Activated CD8-positive, alpha-beta memory T cell treated with anti-CD3 and anti-CD28 coated beads, Interleukin-2, amount 50 U/mL, for 1 hour (primary cell): ENCODE measurements around the gene PGLYRP3.

ENCODE experiments used
- DNase-seq: peaks from one replicate; pipeline ENCODE4 v3.0.0-alpha.2; 2020; ENCODE audit errors: extremely low read depth

Gene PGLYRP3, protein sequence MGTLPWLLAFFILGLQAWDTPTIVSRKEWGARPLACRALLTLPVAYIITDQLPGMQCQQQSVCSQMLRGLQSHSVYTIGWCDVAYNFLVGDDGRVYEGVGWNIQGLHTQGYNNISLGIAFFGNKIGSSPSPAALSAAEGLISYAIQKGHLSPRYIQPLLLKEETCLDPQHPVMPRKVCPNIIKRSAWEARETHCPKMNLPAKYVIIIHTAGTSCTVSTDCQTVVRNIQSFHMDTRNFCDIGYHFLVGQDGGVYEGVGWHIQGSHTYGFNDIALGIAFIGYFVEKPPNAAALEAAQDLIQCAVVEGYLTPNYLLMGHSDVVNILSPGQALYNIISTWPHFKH

DNA sequence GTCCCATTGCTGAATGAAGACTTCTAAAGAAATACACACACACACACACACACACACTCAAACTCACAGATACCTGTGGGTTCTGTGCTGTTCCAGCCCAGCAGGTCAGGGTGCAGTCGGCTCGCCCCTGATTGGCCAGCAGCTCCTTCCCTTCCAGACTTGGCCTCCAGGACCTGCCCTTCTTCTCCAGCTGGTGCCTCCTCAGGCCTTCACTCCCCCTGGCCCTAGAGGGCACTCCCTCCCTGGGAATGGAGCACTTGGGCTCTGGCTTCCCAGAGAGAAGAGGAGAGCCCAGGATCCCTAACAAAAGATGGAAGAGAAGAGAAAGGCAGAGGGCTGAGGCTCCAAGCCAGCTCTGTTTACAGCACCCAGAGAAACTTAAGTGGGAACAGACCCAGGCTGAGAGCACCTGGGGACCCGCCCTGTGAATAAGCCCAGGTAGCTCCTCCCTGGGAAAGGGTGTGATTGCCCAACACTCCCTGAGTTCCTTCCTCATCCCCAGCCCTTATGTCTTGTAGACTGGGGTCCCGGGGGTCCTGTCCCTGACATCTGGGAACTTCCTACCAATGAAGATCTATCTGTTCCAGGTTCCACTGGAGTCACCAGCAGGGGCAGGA lies at the start of gene PGLYRP3:
Gene PGLYRP3, minus strand, starts transcription at position 383 of the 617 bp plus-strand sequence. CDS start 2,287 bp downstream, outside the sequence.
- no peak for DNase-seq

DNA sequence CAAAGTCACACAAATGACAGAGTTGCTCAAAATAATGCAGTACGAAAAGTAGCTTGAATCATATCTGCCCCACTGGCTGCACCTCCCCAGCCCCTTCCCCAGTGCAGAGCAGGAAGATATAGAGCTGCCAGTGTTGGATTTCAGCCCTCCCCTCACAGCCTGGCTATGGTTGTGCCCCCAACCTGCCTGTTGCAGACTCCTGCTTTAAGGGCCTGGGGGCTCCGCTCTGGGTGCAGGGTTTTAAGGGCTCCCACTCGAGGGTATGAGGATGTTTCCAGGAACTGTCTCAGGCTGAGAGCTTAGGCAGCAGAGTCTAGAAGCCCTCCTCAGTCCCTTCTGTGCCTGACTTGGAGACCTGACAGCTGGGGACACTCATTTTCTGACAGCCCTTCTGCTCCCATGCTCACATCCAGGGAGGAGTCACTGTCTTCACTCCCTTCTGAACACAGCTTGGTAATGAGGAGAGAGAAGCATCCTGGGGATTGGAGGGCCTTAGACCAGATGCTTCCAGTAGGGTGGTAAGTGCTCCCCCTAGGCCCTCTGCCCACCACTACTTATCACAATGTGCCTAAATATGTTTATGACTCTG lies 49.5 kb upstream of the PGLYRP3 start:
- no peak for DNase-seq

DNA sequence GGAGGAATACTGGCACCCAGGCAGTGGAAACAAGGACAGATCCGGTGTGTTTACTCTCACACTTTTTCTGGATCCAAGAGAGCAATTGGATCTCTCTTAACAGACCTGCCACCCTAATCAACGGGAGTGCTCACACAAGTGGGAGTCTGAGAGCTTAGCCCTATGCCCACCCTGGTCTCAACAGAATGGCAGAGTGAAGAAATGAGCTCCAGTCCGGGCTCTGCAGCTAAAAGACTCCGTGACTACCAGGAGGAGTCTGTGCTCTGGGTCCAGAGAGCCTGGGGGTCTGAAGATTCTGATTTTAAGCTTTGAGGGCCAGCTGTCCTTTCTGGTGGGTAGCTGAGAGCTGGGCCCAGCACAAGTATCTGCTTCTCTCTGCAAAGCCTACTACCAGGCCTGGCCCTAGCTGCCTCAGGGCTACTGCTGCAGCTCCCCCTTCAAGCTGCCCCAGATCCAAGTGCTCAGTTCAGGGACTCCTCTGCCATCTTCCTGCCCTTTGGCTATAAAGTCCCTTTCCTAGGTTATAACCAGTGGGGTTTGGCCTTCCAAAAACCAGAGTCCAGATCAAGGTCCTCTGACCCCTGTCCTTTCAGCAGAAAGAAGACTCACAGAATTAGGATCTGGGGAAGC lies 48.8 kb upstream of the PGLYRP3 start:
- DNase-seq = no peak

DNA sequence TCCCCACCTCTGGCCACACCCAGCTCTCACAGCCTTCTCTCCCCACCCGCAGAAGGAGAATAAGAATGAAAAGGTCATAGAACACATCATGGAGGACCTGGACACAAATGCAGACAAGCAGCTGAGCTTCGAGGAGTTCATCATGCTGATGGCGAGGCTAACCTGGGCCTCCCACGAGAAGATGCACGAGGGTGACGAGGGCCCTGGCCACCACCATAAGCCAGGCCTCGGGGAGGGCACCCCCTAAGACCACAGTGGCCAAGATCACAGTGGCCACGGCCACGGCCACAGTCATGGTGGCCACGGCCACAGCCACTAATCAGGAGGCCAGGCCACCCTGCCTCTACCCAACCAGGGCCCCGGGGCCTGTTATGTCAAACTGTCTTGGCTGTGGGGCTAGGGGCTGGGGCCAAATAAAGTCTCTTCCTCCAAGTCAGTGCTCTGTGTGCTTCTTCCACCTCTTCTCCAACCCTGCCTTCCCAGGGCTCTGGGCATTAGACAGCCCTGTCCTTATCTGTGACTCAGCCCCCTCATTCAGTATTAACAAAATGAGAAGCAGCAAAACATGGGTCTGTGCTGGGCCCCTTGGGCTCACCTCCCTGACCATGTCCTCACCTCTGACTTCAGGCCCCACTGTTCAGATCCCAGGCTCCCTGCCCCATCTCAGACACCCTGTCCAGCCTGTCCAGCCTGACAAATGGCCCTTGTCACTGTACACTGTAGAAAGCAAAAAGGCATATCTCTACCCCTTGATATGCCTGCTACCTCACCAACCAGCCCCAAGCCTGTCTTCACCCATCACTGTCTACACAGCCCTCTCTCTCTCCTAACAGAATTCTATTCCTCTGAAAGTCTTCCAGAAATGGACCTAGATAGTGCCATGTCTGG lies 48.1 kb upstream of the PGLYRP3 start:
- DNase-seq = no peak

DNA sequence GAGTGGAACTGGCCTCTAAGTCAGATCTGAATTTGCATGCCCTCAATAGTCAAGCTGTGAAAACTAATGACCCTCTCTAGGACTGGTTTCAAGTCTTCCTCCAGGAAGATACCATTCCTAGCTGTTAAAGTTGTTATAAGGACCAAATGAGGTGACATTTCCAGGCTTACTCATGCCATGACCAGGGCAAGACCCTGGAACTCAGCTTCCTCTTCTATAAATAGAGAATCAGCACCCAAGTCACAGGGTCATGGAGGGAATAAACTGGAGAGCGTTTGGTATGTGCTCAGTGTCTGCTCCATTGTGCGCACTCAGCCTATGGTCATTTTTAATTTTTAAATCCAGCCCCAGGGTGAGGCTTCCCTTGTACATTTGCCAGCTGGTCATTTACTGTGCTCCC lies 47.4 kb upstream of the PGLYRP3 start:
- DNase-seq = no peak

DNA sequence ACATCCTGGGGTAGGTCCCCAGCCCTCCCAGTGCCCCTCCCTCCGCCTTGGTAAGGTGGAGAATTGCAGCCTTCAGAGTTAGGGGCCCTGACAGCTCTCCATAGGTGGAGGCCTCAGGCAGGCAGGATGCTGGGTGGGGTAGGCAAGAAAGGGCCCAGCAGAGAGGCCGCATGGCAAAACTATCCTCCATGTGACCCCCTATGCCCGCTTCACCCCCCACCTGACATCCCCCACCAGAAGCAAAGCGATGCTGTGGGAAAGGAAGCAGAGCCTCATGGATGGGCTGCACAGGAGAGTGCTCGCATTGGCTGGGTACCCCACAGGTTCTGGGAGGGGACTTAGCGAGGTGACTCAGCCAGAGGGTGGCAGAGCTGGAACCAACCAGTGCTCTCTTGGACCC lies 46.5 kb upstream of the PGLYRP3 start:
- no peak for DNase-seq

DNA sequence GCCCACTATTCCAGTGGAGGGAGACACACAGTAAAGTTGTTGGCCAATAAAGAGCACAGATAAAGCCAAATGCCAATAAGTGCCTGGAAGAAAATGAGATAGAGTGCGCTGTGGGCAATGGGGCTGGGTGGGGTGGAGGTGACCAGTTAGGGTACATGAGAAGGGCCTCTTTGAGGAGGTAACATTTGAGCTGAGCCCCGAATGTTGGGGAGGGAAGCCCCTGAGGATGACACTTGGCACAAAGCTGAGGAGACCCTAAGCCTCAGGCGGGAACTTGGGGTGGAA lies 45.9 kb upstream of the PGLYRP3 start:
- DNase-seq = no peak

DNA sequence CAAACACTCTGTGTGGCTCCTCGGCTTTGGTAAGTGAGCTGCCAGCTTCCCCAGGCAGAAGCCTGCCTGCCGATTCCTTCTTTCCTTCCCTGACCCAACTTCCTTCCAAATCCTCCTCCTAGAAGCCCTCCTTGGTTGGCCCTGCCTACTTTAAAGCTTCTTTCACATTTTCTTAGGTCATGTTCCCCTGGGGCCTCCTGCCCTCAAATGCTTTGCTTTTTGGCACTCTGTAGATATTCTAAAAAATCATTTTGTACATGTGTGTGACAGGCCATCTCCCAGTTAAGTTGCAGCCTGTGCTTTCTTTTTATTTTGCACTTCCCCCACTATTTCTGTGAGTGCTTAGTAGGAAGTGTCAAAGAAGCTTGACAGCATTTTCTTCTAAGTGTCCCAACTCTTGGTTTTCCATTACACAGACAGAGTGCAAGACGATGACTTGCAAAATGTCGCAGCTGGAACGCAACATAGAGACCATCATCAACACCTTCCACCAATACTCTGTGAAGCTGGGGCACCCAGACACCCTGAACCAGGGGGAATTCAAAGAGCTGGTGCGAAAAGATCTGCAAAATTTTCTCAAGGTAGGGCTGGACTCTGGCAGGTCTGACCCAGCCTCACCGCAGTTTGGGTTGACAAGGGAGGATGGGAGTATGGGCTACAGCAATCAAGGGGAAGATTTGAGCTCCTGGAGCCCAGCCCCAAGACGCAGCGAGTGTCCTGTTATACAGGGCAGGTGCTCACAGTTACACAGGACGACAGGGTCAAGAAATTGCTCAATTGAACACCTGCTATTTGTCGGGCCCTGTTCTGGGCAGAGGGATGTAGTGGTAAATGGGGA lies 45.3 kb upstream of the PGLYRP3 start, which contains the start of gene S100A9:
Gene S100A9, plus strand, starts transcription at position 2 of the 838 bp plus-strand sequence. Its CDS starts 430 bp downstream, at position 432.
- DNase-seq = no peak

DNA sequence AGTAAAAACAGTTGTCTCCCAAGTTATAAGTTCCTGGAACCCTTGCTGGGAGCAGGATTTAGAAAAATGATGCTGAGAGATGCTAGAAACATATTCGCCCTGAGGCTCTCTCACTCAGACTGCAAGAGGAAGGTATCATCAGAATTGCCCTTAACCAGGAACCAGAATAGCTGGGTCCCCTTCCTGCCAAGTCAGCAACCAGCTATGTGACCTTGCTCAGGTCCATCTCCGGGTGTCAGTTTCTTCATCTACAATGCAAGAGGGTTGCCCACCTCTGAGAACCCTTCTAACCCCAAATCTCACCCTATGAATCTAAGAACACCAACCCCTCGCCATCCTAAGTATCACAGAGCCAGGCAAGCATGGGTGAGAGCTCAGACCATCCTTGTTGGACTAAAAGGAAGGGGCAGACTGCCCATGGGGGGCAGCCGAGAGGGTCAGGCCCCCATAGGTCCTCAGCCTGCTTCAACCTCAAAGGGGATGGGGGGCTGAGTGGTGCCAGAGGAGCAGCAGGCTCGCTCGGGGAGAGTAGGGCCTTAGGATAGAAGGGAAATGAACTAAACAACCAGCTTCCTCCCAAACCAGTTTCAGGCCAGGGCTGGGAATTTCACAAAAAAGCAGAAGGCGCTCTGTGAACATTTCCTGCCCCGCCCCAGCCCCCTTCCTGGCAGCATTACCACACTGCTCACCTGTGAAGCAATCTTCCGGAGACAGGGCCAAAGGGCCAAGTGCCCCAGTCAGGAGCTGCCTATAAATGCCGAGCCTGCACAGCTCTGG lies 44.5 kb upstream of the PGLYRP3 start:
- DNase-seq = no peak

DNA sequence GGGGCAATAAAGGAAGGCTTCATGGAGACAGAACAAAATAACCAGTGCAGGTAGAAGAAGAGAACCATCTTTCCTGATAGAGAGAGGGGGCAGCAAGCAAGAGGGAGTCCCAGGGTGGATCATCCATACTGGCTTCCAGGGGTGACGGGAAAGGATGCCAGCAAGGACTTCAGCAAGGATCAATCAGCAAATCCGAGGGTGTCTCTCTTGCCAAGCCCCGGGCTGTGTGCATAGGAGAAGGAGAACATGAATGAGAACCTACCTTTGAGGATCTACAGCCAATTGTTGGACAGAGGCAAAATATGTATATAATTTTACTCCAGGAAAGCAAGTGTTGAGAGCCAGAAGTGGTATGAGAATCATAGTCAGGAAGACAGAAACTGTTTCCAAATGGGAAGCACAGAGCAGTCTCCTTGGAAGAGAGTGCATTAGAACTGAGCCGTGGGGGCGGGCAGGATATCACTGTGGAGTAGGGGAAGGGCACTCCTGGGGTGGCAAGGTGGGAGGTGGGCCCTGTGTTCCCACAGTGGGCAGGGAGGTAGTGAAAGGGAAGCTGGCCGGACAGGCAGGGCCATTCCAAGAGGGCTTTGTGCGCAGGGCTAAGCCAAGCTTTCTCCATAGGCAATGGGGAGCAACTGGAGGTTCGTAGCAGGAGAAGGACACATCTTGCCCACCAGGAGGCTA lies 43.8 kb upstream of the PGLYRP3 start:
- DNase-seq = no peak

DNA sequence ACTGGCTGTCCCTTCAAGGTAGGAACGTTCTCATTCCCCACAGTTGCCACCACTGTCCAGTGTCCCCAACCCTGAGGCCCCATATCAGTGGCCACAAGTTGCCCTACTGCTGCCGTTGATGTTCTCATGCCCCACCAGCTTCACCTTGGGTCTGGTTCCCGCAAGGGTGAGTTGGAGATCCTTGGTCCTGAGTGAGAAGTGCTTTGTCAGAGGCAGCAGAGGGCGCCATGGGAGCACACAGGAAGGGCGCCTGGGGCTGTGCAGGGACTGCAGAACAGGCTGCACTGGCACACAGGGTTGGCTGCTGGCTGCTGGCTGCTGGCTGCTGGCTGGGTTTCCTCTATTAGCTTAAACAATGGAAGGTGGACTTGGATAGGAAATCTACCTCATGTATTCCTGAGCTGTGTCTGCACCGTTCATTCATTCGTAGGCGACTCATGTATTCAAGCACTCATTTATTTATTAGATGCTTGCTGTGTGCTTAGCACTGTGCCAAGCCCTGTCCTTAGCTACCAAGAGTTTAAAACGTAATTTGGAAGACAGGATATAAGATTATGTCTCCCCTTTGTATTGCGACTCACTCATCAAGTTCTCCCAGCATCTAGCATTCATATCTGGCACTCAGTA lies 42.8 kb upstream of the PGLYRP3 start:
- DNase-seq = no peak

DNA sequence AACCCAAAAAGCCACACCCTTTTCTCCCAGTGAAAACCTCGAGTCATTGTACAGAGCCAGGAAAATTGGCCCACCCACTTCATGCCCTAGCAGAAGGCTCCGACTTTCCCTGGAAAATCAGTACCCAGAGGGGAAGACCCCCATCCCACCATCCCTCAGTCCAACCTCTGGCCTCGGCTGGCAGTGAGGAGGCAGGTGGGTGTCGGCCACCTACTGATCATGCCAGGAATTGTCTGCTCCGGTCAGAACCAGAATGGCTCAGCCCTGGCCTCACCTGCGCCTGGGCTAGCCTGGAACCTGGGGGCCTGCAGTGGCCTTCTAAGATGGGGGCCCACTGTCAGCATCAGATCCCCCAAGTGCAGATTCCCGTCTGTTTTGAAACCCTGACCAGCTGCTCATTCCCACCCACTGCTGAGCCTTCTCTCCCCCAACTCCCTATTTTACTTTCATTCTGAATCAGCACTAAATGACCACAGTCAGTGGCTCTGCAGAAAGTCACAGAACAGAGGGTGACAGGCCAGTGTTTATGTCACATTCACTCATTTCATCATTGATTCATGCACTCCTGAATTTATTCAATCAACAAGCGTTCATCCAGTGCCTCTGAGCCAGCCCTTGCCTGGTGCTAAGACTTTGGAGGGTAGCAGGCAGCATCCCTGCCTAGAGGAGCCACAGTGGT lies 41.9 kb upstream of the PGLYRP3 start:
- no peak for DNase-seq

DNA sequence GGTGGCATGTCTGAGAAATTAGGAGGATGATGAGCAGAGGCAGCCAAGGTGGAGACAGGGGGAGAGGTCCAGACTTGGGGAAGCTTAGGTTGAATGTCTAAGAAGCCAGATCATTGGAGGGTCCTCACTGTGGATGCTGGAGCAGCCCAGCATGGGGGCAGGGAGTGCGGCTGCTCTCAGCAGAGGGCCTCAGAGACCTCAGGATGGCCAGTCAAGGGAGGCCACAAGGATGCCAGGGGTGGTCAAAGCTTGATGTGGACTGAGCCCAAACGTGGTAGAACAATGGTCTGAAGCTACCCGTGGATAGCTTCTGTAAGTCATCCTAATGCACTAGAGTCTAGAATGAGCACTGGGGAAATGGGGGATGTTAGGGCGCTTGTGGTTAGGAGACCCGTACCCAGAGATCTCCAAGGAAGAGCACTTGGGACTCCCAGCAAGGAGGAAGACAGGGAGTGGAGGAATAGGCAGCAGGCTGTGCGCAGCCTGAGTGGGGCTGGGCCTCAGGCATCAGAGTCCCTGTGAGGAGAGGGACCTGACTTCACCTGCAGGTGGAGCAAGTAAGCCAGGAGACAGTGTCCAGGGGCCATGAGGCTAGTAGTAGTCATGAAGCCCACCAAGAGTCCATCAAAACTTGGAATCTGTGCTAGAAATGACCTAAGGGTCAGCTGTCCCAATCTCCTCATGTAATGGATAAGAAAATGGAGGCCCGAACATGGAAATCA lies 40.6 kb upstream of the PGLYRP3 start:
- no peak for DNase-seq

DNA sequence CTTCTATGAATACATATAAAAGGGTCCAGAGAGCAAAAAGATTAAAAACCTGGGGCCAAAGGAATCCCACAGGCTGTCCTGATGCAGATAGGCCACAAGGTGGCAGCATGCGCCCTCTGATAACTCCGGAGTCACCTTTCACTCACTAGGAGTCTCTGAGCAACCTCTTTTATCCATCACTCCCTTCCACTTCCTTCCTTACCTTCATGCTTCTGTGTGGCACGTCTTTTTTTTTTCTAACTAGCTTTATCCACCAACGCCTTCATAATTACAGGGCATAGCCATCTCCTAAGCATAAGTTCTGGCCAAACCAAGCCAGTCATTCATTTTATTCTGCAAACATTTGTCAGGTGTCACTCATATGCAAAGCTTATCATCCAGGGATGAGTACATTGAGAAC lies 39.8 kb upstream of the PGLYRP3 start:
- peak; percentile 21 for DNase-seq

DNA sequence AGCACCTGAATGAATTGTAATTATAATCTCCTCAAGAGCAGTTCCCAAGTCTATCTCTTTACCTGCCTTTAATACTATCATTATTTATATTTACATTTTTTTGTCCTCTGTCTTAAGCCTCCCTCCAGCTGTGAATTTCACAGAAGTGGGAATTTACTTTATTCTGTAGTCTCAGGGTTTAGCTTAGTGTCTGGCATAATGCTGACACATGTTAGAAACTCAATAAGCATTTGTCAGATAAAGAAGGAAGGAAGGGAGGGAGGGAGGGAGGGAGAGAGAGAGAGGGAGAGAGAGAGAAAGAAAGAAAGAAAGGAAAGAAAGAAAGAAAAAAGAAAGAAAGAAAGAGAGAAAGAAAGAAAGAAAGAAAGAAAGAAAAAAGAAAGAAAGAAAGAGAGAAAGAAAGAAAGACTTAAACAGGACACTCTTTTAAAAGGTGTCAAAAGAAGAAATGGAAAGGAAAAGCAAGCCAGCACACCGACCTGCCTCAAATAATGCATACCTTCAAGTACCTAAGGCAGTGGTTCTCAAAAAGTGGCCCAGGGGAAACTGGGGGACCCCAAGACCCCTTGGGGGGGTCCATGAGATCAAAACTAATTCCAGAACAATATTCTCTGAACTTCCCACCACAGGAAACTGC lies 37.7 kb upstream of the PGLYRP3 start:
- DNase-seq = no peak

DNA sequence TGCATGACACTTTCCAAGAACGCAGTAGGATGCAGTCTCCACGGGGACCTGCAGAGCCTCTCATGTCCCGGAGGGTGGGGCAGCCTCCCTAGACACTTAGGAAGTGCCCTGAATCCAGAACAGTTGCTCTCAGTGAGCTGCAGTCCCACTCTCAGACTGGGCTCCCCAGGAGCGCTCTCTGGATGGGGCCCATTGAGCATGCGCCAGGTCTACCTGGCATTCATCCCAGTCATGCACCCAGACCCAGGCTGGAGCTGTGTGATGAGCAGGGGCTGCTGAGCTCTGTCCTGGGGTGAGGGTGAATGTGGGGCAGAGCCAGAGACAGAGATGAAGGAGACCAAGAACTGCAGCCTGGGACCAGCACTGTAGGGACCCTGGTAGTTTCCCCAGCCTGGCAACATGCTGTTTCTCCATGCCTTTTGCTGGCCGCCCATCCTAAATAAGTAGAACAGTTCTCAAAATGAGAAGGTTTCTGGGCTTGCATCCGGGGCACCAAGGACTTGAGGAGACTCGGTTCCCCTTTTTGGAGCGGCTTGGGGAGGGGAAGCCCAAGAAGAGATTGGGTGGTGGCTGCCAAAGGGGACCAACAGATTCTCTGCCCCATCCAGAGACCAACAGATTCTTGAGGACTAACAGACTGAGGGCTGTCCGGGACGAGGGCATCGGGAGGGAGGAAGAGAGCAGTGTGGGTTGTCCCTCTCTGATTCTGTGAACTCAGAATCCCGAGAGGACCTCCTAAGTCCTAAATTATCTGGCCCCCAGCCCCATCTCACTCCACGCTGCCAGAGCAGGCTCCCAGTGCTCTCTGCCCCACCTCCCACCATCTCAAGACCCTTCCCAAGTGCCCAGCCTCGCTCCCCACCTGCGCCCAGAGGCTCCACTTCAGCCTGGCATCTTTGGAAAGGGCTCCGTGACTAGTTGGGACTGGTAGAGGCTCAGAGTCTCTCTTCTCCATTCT lies 36.9 kb upstream of the PGLYRP3 start:
- DNase-seq = no peak
